Thyroid gland (tissue), 4 donors: ENCODE measurements around the gene SLC39A10. TPM values are rescaled to one million over a fixed set of nuclear protein-coding genes. Genes with fewer than 3 reads are reported as not detected.

Experiments used
- DNase-seq, 2 donors: peaks; one replicate each; pipeline ENCODE4 v3.0.0-alpha.2; 2019
- H3K27ac ChIP-seq, 3 donors: fragments of 200-600 bp; sonication (generic); 1 replicate in 2 of 3; 2 replicates in 1 of 3; pipeline ENCODE4 v1.5.1; 2016 to 2019; ENCODE audit warnings: mild to moderate bottlenecking in 1 of 3, moderate library complexity in 1 of 3
- H3K27me3 ChIP-seq: fragments of 200-600 bp; sonication (generic); one replicate; pipeline ENCODE4 v1.5.1; 2019
- H3K36me3 ChIP-seq, 2 donors: fragments of 200-600 bp; sonication (generic); one replicate each; pipeline ENCODE4 v1.5.1; 2016 to 2019
- H3K4me1 ChIP-seq, 2 donors: fragments of 200-600 bp; sonication (generic); one replicate each; pipeline ENCODE4 v1.5.1; 2017 to 2019
- H3K4me3 ChIP-seq, 3 donors: fragments of 200-600 bp; sonication (generic); replicated peaks in 1 of 3; 1 replicate in 2 of 3; 2 replicates in 1 of 3; pipeline ENCODE4 v1.5.1; 2016; ENCODE audit warnings: mild to moderate bottlenecking in 1 of 3
- H3K9me3 ChIP-seq: fragments of 200-600 bp; sonication (generic); one replicate; pipeline ENCODE4 v1.5.1; 2017
- POLR2A ChIP-seq, 2 donors: fragments of 450-650 bp; IDR thresholded peaks; one replicate each; pipeline ENCODE4 v1.6.1; 2017; ENCODE audit warnings: antibody characterized with exemption in 2 of 2, mild to moderate bottlenecking in 2 of 2, moderate library complexity in 1 of 2
- WGBS, 2 donors: methylation state at CpG; one replicate each; pipeline ENCODE4 v1.1.5; 2017; 5-methylcytosine and 5-hydroxymethylcytosine counted together
- intact Hi-C: fragments of 100-400 bp; cut with DNase I; formaldehyde crosslinking; loops from one replicate; pipeline ENCODE4 v1.15.1; 2023
- total RNA-seq, 4 donors: library from RNA; depleted of rRNA; stranded (reverse); fragments of >200 nt; gene quantifications; one replicate each; pipeline ENCODE4 v1.2.3, GENCODE V29; 2016
- TF ChIP-seq, protein P1 (sequence below), 6 experiments: fragments of 200-600 bp in 3 of 6; fragments of 450-650 bp in 3 of 6; sonication (generic) in 3 of 6; IDR thresholded peaks; one replicate each; pipeline ENCODE4 v1.5.1; 2016 to 2019; ENCODE audit warnings: antibody characterized with exemption in 6 of 6, mild to moderate bottlenecking in 2 of 6, inconsistent platforms in 1 of 6, moderate library complexity in 1 of 6

SLC39A10 gene
- total RNA-seq, 4 donors from 2014 or later, result 74.4 to 119 (median 93.5) TPM

DNA sequence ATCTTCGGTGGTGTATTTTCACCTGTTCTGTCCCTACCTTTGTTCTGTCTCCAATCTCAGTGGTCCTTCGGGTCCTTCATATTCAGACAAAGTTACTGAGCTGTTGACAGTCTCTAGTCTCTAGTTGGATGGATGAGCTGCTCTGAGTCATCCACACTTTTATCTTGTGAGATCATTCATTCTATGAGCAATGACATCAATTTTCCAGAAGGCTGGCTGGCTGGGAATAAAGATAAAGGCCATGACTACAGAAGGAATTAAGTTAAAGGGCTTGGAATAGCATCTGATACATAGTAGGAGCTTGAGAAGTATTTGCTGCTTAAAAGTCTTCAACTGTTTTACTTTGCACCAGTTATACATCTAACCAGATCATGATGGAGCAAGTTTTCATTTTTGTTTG, 43.1 kb upstream of the SLC39A10 start:
- no peaks in the 10 kb centered on the region for H3K9me3 ChIP-seq
- H3K36me3 ChIP-seq, result no peaks in the 10 kb centered on the region
- peak overlapping the region in 2 of 3 donors; percentile 82 to 88 for H3K27ac ChIP-seq
- peaks cover 22 to 37% of the 10 kb centered on the region in 2 donors for H3K4me1 ChIP-seq
- TF ChIP-seq POLR2A (IDR thresholded peaks at IDR 0.05), result no peak
- TF ChIP-seq, protein P1, sequence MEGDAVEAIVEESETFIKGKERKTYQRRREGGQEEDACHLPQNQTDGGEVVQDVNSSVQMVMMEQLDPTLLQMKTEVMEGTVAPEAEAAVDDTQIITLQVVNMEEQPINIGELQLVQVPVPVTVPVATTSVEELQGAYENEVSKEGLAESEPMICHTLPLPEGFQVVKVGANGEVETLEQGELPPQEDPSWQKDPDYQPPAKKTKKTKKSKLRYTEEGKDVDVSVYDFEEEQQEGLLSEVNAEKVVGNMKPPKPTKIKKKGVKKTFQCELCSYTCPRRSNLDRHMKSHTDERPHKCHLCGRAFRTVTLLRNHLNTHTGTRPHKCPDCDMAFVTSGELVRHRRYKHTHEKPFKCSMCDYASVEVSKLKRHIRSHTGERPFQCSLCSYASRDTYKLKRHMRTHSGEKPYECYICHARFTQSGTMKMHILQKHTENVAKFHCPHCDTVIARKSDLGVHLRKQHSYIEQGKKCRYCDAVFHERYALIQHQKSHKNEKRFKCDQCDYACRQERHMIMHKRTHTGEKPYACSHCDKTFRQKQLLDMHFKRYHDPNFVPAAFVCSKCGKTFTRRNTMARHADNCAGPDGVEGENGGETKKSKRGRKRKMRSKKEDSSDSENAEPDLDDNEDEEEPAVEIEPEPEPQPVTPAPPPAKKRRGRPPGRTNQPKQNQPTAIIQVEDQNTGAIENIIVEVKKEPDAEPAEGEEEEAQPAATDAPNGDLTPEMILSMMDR (IDR thresholded peaks at IDR 0.05), result no peak
- H3K27me3 ChIP-seq, result no peaks in the 10 kb centered on the region
- DNase-seq, result no peak
- 43 to 55% methylated on average over 2 of the region's 2 CpGs for WGBS, 2 donors
- intact Hi-C loops, result no loop called here
- peak overlapping the region in 1 of 3 donors; percentile 16 for H3K4me3 ChIP-seq

DNA sequence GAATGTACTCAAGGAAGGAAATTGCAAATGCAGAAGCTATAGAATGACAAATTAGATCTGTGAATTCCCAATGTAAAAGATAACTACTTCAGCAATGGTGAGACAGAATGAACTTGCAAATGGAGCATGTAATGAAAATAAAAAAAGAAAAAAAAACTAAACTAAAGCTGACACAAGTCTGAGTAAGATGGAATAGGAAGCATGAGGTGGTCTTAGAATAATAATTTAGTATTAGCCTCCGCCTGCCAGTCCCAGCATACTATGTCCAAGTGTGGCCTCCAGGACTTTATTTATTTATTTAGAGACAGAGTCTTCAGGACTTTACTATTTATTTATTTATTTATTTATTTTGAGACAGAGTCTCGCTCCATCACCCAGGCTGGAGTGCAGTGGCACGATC, 37.4 kb upstream of the SLC39A10 start:
- Histone ChIP-seq H3K27ac (peak overlapping the region; percentile 58 to 69 (median 62)), H3K36me3 (no peaks in the 10 kb centered on the region), H3K9me3 (no peaks in the 10 kb centered on the region), H3K27me3 (no peaks in the 10 kb centered on the region), H3K4me3 (no peak overlapping the region), H3K4me1 (peaks cover 24 to 32% of the 10 kb centered on the region in 2 donors)
- 88 to 92% methylated on average over 3 of the region's 3 CpGs for WGBS, 2 donors
- no peak for TF ChIP-seq POLR2A (IDR thresholded peaks at IDR 0.05)
- TF ChIP-seq, protein P1 (IDR thresholded peaks at IDR 0.05), result no peak
- intact Hi-C loops, result no loop called here
- no peak for DNase-seq

DNA sequence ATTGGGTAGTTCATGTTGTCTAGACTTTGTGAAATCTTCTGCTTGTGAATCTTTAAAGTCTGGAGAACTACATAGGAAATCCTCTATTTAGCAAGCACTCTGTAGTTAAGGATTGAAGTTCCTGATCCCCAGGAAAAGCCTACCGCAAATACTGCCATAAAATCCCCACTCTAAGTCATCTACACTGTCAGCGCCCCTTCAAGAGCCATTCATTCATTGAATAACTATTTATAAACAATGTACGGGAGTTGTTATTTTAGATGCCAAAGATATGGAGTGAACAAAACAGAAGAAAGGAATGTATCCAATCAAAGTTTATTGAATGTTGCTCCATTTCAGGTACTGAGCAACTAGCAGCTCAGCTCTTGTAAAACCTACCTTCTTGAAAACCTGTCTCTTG, 36.5 kb upstream of the SLC39A10 start:
- H3K36me3 ChIP-seq, result no peaks in the 10 kb centered on the region
- 30 to 38% methylated on average over 3 of the region's 3 CpGs for WGBS, 2 donors
- intact Hi-C loops, result no loop called here
- H3K27ac ChIP-seq, result peak overlapping the region; percentile 58 to 69 (median 62)
- H3K4me3 ChIP-seq, result no peak overlapping the region
- no peaks in the 10 kb centered on the region for H3K27me3 ChIP-seq
- no peak for DNase-seq
- TF ChIP-seq, protein P1 (IDR thresholded peaks at IDR 0.05), result no peak
- TF ChIP-seq POLR2A (IDR thresholded peaks at IDR 0.05), result no peak
- no peaks in the 10 kb centered on the region for H3K9me3 ChIP-seq
- peaks cover 18 to 23% of the 10 kb centered on the region in 2 donors for H3K4me1 ChIP-seq

DNA sequence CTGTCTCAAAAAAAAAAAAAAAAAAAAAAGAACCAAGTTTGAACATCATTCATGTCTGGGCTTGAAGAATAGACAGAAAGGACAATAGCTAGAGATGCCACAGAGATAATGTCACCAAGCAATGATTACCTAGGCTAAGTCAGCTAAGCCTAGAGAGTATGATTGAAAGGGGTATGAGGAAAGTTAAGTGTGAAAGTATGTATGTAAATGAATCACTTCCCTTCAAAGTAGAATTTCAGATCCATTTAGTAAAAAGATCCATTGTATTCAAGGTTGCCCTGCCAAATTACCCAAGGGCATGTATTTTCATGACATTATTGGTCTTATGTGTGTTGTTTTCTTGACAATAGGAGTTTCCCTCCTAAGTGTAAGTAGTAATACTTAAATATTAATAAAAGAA, 34.1 kb upstream of the SLC39A10 start:
- no peak for DNase-seq
- H3K9me3 ChIP-seq, result no peaks in the 10 kb centered on the region
- no peaks in the 10 kb centered on the region for H3K27me3 ChIP-seq
- no peaks in the 10 kb centered on the region for H3K36me3 ChIP-seq
- TF ChIP-seq POLR2A (IDR thresholded peaks at IDR 0.05), result no peak
- TF ChIP-seq, protein P1 (IDR thresholded peaks at IDR 0.05), result no peak
- peaks cover 18 to 19% of the 10 kb centered on the region in 2 donors for H3K4me1 ChIP-seq
- intact Hi-C loops, result no loop called here
- H3K4me3 ChIP-seq, result no peak overlapping the region
- H3K27ac ChIP-seq, result no peak overlapping the region

DNA sequence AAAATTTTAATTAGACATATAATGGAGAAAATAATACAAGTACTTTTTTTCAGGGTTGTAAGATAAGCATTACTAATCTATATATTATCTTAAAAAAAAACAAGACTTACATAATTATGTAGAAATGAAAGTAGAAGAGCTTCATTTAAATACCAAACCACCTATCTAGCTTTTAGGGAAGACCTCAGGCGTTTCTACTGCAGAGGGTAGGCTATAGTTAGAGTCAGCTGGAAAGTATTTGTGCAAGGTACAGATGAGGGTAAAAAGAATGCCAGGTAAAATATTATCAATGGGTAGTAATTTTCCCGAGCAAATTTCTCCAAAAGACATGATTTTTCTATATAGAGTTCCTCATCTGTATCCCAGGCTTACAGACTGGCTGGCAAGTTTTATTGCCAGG, 30.5 kb upstream of the SLC39A10 start:
- Histone ChIP-seq H3K9me3 (no peaks in the 10 kb centered on the region), H3K27ac (no peak overlapping the region), H3K36me3 (no peaks in the 10 kb centered on the region), H3K27me3 (no peaks in the 10 kb centered on the region), H3K4me3 (no peak overlapping the region), H3K4me1 (peaks cover 2 to 9% of the 10 kb centered on the region in 2 donors)
- TF ChIP-seq POLR2A (IDR thresholded peaks at IDR 0.05), result no peak
- TF ChIP-seq, protein P1 (IDR thresholded peaks at IDR 0.05), result no peak
- DNase-seq, result no peak
- 92 to 93% methylated on average over 2 of the region's 2 CpGs for WGBS, 2 donors
- intact Hi-C loops, result no loop called here
